Measurements from ENCODE around the gene SCN2B.

DNA sequence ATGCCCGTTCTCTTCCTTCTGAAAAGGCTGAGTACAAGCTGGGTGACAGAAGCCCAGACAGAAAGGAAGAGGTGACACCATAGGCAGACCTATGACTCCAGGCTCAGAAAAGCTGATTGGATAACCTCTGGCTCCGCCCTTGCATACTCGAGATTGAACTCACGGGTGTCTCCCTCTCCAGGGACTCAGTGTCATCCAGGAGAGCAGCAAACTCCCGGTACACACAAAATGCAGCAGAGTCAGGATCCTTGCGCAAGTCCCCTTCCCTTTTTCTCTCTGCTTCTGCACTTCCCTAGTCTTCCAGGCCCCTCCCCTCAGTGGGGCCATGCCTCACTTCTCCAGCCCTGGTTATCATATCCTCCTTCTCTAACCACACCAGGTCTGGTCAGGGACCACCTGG is 33.6 kb downstream of the SCN2B start:
- TF ChIP-seq, protein P1, sequence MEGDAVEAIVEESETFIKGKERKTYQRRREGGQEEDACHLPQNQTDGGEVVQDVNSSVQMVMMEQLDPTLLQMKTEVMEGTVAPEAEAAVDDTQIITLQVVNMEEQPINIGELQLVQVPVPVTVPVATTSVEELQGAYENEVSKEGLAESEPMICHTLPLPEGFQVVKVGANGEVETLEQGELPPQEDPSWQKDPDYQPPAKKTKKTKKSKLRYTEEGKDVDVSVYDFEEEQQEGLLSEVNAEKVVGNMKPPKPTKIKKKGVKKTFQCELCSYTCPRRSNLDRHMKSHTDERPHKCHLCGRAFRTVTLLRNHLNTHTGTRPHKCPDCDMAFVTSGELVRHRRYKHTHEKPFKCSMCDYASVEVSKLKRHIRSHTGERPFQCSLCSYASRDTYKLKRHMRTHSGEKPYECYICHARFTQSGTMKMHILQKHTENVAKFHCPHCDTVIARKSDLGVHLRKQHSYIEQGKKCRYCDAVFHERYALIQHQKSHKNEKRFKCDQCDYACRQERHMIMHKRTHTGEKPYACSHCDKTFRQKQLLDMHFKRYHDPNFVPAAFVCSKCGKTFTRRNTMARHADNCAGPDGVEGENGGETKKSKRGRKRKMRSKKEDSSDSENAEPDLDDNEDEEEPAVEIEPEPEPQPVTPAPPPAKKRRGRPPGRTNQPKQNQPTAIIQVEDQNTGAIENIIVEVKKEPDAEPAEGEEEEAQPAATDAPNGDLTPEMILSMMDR (IDR thresholded peaks at IDR 0.05) = no peak
- TF ChIP-seq TEAD4 (CRISPR knock-in tag; IDR thresholded peaks at IDR 0.05) (no peak), TCF7 (CRISPR knock-in tag; IDR thresholded peaks at IDR 0.05; ENCODE audit: low read depth) (no peak), HMGXB4 (CRISPR knock-in tag; IDR thresholded peaks at IDR 0.05) (no peak)
- TF ChIP-seq, protein P2, sequence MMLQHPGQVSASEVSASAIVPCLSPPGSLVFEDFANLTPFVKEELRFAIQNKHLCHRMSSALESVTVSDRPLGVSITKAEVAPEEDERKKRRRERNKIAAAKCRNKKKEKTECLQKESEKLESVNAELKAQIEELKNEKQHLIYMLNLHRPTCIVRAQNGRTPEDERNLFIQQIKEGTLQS (CRISPR knock-in tag; conservative IDR thresholded peaks at IDR 0.05) = no peak
- TF ChIP-seq, protein P3, sequence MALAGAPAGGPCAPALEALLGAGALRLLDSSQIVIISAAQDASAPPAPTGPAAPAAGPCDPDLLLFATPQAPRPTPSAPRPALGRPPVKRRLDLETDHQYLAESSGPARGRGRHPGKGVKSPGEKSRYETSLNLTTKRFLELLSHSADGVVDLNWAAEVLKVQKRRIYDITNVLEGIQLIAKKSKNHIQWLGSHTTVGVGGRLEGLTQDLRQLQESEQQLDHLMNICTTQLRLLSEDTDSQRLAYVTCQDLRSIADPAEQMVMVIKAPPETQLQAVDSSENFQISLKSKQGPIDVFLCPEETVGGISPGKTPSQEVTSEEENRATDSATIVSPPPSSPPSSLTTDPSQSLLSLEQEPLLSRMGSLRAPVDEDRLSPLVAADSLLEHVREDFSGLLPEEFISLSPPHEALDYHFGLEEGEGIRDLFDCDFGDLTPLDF (CRISPR knock-in tag; IDR thresholded peaks at IDR 0.05) = no peak

All from WTC11 (cell line).